Activated CD8-positive, alpha-beta memory T cell treated with anti-CD3 and anti-CD28 coated beads, Interleukin-2, amount 50 U/mL, for 48 hours (primary cell): ENCODE results near the gene FAM131C.

Experiments used
- DNase-seq: peaks from one replicate; pipeline ENCODE4 v3.0.0-alpha.2; 2020

FAM131C gene

DNA sequence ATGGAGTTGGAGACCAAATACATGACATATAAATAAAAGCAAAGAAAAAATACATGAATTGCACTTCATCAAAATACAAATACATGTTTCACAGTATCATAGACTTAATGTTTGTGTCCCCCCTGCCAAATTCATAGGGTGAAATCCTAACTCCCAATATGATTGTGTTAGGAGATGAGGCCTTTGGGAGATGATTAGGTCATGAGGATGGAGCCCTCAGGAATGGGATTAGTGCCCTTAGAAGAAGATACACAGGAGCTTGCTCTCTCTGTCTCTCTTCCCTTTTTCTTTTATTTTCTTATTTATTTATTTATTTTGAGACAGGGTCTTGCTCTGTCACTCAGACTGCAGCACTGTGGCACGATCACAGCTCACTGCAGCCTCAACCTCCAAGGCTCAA, 26.0 kb upstream of the FAM131C start:
- DNase-seq = no peak

DNA sequence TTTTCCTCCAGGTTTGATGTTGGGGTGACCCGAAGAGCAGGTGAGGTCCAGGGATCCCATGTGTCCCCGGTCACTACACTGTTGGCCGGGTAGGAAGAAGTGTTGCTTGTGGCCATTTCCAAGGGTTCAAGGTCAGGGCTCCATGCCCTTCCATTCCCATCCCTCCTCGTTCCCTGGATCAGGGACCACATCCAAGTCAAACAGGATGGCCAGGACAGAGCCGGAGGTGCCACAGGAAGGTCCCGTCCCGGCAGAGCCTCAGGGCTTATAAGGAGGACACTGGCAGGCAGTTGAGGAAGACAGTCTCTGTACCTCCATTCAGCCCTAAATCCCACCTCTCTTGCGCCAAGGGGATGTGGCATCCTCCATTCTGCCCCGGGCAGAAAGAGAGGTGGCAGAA, 22.0 kb upstream of the FAM131C start:
- no peak for DNase-seq

DNA sequence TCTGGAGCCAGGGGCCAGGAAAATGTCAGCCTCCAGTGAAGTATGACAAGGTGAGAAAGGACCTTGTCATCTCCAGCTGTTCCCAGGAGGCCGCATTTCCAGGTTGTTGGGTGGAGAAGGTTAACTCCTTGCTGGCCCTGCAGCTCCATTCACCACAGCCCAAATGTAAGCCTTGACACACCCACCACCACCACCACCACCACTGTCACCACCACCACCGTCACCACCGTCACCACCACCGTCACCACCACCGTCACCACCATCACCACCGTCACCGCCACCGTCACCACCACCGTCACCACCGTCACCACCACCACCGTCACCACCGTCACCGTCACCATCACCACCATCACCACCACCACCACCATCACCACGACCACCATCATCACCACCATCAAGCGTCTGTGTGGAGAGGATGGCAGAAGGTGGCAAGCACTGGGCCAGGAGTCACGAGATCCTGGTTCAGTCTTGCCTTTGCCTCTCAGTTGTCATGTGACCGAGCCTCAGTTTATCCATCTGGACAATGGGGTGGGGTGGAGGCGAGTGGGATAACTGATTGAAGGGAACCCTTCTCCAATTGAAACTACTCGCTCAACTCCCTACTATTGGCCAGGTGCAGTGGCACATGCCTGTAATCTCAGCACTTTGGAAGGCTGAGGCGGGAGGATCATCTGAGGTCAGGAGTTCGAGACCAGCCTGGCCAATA, 21.2 kb upstream of the FAM131C start:
- DNase-seq = no peak

DNA sequence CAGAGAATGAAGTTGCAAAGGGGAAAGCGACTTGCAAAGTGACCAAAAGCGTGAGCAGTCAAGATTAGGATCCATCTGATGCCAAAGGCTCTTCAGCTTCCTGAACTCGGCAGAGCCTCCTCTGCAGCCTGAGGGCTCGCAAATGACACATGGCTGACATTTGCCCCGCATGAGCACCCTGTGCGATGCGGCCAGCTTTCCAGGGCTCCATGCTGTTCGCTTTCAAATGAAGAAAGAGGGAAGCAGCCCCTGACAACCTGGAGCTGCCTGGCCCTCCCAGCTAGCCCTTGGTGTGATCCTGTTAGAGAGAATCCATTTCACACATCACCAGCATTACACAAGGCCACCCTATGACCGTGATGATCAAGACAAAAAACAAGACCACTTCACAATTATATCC, 20.2 kb upstream of the FAM131C start:
- no peak for DNase-seq

DNA sequence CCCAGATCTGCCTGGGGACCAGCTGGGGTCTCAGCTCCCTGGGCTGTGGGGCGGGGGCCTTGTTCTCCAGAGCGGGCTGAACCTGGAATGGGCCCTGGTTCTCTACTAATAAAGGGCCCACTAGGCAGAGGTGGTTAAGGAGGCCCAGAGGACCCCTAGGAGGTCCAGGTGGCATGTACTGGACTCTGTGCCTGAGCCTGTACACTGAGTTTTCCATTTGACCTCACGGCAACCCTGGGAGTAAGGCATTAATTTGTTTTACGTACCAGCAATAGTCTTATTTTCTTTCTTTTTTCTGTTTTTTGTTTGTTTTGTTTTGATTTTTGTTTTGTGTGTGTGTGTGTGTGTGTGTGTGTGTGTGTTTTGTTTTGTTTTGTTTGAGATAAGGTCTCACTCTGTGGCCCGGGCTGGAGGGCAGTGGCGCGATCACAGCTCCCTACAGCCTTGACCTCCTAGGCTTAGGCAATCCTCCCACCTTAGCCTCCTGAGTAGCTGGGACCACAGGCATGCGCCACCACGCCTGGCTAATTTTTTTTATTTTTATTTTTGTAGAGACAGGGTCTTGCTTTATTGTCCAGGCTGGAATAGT, 19.6 kb upstream of the FAM131C start:
- DNase-seq = no peak

DNA sequence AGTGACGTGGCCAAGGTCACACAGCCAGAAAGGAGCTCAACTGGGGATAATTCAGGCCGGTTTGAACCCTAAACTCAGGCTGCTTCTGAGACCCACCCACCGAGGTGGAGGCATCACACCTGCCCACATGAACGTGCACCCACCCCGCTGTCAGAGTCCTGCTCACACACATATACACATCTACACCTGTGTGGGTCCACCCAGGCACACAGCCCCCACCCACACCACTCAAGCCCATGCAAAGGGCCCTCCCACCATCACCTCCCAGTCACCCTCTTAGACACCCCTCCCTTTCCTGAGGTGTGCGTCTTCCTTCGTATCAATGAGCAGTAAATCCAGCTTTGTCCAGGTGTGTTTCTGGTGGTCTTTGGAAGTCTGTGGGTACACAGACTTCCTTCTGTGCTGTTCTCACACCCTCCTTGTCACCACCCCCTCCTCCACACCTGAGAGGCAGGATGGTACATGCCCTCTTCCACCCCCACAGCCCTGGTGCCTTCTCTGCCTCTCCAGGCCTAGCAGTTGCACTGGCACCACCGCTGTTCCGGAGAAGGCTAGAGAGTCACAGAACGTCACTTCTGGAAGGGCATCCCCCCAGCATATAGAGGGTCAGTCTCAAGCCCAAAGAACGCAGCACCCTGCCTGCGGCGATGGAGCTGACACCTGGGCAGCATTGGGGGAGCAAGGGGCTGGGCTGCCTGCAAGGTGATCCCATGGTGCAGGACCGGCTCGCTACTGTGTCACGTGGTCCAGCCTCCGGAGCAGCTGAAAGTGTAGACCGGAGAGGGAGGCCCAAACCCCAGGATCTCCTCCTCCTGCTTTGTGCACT, 18.9 kb upstream of the FAM131C start:
- no peak for DNase-seq

DNA sequence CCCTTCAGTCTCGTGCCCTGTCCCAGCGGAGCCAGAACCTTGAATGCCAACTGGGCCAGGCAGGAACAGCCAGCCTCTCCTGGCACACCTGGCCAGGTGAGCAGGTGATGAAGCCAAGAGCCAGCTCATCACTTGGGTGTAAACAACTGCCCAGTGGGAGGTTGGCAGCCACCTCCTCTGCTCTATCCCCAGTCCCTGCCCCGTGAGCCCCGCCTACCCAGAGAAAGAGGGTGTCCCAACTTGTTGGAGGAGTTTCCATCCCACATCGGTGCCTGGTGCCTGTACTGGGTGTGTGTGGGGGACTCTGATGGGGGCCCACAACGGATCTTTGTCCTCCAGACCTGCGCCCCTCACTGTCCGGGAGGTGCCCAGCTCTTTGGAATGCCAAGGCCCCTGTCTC, 17.8 kb upstream of the FAM131C start:
- DNase-seq = no peak

DNA sequence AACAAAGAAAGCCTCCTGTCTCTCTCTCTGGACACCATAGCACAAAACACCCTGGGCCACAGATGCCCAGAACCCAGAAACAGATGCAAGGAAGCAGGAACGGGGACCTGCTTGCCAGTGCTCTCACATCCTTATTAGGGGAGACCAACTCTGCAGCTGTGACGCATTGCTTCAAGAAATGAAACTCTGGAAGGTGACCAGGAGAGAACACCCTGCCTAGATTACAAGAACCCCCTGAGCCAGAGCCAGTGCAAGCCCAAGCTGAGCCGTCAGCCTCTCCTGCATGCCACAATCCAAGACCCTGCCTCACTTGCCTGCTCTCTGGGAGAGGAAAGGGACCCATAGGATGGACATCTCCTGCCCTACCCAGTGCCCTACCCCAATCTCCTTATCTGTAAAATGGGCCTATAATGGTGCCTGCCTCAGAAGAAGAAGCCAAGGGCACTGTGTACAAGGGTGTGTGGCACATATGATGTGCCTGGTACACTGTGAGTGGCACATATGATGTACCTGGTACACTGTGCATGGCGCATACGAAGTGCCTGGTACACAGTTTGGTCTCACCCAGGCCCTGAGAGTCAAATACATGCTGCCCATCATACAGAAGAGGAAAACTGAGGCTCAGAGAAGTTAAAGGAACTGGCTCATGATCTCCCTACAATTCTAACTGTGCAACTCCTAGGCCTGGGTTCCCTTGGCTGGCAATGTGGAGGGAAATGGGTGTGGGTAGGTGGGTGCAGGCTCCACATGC, 16.8 kb upstream of the FAM131C start:
- no peak for DNase-seq

DNA sequence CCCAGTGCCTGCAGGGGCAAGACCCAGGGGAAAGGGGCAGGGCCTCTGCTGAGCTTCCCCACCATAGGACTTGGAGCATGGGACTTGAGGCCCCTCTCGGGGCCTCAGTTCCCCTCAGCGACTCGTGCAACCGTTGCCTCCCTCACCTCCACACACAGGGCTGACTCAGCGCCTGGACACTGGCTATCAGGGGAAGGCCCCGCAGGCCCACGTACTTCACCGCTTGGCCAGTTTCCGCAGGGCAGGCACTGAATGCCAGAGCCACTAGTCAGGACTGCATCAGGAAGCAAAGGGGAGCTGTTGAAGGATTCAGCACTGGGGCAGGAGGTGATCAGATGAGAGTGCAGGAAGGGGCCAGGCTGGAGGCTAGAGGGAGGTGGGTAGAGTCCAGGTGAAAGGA, 15.5 kb upstream of the FAM131C start:
- DNase-seq = no peak

DNA sequence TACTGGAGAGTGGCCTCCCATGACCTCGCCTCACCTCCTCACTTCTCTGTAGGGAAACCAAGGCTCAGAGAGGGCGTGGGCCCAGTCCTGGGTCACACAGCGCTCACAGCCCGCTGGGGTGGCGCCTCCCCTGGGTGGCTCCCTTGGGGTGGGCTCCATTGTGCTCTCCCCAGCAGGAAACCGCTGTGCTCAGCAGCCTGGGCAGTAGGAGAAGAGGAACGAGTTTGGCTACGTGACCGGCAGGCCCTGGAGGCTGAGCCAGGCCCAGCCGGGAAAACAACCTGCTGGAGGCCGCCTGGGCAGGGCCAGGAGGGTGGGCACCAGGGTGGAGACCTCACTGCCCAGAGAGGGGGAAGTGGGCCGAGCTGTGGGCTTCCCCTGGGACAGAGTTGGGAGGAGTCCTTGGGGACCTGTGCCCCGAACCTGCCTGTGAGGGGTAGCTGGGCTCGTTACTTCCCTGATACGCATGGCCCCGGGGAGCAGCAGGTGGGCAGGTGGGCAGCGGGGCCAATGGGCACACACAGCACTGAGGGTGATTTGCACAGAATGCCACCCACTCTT, 15.0 kb upstream of the FAM131C start:
- DNase-seq = no peak

DNA sequence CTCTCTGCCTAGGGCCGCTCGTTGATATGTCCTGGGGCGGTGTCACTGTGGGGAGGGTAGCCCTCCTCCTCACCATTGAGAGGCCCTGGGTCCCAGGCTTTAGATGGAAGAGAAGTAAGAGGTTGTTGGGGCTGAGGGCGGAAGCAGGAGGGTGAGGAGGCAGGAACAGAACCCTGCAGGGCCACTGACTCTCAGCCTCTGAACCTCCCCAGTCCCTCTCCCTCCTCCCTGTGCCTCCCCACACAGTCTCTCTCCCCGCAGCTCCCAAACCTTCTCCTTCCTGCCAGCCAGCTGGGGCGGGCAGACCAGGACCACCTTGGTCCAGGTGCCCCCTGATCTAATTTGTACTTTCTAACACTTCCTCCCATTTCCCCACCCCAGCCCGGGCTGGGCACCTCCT, 14.3 kb upstream of the FAM131C start:
- DNase-seq = no peak

DNA sequence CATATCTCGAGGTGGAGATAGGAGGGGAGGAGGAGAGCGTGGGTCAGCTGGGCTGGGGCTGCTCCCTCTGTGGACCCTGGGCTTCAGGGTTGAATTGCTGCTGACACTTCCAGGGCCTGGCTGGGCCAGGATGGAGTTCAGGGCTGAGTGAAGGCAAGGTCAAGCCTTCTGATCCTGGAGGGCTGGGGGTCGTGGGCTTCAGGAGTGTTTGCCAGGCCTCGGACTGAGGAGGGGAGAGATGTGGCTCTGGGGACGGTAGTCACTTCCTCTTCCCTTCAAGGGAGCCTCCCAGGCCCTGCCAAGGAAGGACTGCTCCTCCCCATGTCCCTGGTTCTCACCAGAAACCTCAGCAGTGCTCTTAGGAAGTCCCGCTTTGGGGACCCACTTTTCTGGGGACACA, 12.1 kb upstream of the FAM131C start:
- no peak for DNase-seq

DNA sequence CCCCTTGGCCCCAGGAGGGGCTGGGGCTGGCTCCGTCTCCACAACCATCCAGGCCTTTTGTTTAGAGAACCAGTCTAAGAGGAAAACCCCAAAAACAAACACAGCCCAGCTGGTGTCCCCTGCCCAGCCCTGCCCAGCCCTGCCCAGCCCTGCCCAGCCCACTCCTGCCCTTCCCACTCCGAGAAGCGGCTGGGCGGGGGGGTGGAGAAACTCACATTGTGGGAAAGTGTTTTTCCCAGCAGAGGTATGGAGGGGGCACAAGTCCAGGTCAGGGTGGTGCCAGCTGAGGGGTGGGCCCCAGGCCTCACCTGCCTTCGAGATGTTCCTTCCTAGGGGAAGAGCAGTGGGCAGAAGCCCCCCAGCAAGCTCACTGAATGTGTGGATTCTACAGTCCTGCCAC, 10.0 kb upstream of the FAM131C start:
- no peak for DNase-seq

DNA sequence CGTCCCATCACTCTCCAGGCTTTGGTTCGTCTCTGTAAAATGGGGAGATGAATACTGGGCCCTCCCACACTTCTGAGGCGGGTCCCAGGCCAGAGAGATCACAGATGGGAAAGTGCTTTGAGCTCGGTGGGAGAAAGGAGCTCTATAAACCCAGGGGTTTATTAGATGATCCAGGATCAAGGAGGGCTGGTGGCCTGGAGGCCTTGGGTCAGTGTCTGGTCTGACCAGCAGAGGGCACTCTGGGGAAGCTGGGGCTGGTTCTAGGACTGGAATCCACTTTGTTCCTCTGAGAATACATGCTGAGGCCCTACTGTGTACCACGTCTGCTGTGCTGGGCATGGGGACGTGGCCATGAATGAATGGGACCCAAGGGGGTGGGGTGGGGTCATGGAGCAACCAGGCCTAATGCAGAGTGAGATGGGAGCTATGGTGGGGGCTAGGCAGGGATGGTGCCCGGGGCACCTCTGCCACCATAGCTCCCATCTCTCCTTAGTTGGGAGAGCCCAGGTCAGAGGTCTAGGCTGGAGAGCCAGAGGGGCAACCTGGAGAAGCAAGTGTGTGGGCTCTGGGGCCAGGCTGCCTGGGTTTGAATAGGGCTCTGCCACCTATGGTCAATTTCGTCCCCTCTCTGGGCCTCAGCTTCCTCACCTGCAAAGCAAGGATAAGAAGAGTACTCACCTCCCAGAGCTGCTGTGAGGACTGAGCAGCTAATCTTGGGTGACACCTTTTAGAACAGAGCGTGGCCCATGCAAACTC, 9.0 kb upstream of the FAM131C start:
- DNase-seq = peak; percentile 87

DNA sequence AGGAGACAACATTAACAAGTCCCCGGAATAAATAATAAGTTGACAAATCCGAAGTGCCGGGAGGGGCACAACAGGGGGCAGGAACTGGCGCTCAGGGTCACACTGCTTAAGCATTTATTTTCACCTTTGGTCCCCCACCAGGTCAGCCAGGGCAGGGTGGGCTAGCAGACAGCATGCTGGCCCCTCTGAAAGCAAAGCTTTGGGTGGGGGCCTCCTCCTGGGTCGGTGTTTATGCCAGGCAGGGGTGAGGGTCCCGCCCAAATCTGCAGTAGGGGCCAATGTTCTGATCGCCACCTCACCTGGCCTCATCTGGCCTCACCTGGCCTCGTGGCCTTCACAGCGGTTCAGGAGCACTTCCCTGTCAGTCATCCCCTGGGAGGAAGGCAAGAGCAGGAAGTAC, 8.2 kb upstream of the FAM131C start:
- DNase-seq = no peak

DNA sequence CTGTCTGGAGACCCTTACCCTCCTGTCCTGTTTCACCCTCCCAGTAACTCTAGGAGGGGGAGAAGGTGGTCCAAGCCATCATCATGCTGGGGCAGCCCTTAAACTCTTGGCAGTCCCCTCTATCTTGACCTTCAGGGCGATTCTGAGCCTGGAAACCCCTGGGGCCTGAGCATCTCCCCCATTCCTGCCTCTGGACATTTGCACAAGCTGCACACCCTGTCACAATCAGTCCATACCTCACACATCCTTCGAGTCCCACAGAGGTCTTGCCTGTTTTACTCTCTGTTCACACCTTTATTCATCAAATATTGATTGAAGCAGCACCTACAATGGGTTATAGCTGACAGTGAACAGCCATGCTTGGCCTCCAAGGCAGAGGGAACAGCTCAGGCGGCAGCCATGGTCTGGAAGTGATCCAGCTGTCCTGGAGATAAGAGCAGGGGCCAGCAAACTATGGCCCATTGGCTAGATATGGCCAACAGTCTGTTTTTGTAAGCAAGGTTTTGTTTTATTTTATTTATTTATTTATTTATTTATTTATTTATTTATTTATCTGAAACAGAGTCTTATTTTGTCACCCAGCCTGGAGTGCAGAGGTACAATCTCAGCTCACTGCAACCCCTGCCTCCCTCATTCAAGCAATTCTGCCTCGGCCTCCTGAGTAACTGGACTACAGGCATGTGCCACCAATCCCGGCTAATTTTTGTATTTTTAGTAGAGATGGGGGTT, 7.1 kb upstream of the FAM131C start:
- no peak for DNase-seq

DNA sequence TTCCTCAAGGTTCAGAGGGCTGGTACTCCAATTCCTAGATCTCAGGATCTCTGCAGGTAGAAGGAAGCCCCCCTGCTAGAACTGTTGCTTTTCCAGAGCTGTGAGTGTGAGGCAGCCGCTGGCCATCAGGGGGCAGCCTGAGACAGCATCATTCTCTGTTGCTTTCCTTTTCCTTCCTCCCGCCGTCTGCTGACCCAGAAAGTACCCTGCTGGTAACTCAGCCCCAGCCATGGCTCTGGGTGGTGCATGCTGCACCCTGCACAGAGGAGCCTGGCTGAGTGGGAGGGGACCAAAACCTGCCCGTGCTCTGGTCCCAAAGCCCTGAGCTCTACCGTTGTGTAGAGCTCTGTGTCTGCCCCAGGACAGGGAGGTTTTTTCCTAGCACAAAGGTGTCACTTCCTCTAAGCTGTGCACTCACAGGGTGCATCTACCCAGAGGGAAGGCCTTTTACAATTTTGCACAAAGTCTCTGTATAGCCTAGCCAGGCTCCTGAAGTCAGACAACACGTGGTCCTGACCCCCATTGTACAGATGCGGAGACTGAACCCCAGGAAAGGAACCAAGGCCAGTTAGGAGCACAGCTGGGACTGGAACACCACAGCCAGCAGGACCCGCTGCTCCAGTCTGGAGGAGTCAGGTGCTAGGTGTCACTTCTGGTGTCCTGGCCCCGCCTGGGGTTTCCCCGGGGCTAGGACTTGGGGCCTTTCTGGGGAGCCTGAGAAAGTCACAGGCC, 5.6 kb upstream of the FAM131C start:
- DNase-seq = peak; percentile 84

DNA sequence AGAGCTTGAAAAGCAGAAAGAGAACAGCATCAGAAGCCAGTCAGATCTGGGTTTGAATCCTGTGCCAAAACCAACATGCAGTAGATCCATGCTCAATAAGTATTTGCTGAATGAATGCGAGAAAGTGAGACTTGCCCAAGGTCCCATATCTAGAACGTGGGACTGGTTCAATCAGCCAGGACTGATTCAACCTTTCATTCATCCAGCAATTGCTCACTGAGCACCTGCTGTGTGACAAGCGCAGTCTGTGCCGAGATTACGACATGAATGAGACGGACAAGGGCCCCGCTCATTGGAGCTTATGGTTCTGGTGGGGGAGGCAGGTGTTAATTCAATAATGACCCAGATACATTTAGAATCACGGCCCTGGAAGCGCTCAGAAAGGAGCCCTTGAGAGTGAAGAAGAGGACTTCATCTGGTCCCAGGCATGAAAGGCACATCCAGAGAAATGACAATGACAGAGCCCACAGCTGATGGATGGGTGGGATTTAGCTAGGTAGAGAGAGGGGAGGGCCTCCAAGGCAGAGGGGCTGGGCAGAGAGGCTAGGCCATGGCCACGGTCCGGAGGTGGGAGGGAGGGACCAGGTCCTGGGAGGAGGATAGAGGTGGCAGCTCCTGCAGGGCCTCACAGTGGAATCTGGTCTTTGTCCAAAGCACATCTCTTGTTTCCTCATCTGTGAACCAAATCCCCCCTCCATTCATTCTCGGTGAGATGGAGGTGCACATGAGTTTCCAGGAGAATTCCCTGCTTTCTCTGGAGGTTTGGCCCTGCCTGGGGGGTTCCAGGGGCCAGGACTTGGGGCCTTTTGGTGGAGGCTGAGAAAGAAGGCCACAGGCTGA, 4.2 kb upstream of the FAM131C start:
- no peak for DNase-seq

DNA sequence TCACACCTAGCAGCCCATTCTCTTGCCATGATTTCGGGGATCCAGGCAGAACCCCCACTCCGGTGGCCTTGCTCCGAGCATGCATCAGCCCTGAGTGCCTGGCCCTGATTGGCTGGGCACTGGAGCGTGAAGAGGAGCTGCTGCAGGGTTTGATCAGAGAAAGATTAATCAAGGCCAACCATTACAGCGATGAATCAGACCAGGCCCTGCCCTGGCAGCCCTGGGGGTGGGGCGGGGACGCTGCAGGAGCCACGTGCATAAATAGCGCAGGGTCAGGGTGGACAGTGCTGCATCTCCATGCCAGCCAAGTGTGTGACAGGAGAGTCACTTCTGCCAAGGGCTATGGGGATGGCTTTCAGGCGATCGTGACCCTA, 3.4 kb upstream of the FAM131C start:
- no peak for DNase-seq
